Stomach (tissue), 9 donors: ENCODE data around the gene VAV2. TPM values are rescaled to one million over a fixed set of nuclear protein-coding genes. Genes with fewer than 3 reads are reported as not detected.
A peak's percentile ranks its signal among the peaks of the same experiment; 100 is the strongest.

Source experiments
- DNase-seq, 2 donors: peaks; one replicate each; pipeline versions ENCODE4 v3.0.0 to v3.0.0-alpha.2; 2013 to 2019
- H3K27ac ChIP-seq, 5 donors: fragments of 200-600 bp in 4 of 5; sonication (generic) in 4 of 5; one replicate each; pipeline ENCODE4 v1.5.1; 2013 to 2019; ENCODE audit warnings: mild to moderate bottlenecking in 1 of 5, moderate library complexity in 1 of 5
- H3K27me3 ChIP-seq, 3 donors: fragments of 200-600 bp; sonication (generic); one replicate each; pipeline ENCODE4 v1.5.1; 2017 to 2019; ENCODE audit warnings: mixed run types in 1 of 3
- H3K36me3 ChIP-seq, 4 donors: fragments of 200-600 bp; sonication (generic); 1 replicate in 3 of 4; 2 replicates in 1 of 4; pipeline ENCODE4 v1.5.1; 2016 to 2019
- H3K4me1 ChIP-seq, 4 donors: fragments of 200-600 bp; sonication (generic); one replicate each; pipeline ENCODE4 v1.5.1; 2016 to 2019
- H3K4me3 ChIP-seq, 4 donors: fragments of 200-600 bp; sonication (generic) in 3 of 4; one replicate each; pipeline ENCODE4 v1.5.1; 2016 to 2019; ENCODE audit warnings: mild to moderate bottlenecking in 1 of 4
- H3K9me3 ChIP-seq, 4 donors: fragments of 200-600 bp; sonication (generic); one replicate each; pipeline ENCODE4 v1.5.1; 2016 to 2019
- EP300 ChIP-seq: sonication (generic); formaldehyde crosslinking; IDR thresholded peaks from one replicate; pipeline ENCODE4 v1.6.1; 2017; ENCODE audit warnings: antibody characterized with exemption
- POLR2A ChIP-seq, 4 donors: fragments of 450-650 bp; IDR thresholded peaks; one replicate each; pipeline ENCODE4 v1.6.1; 2016; ENCODE audit warnings: antibody characterized with exemption in 4 of 4, control low read depth in 2 of 4, mild to moderate bottlenecking in 1 of 4, moderate library complexity in 1 of 4
- POLR2AphosphoS5 ChIP-seq, 3 donors: sonication (generic); formaldehyde crosslinking; IDR thresholded peaks; one replicate each; pipeline ENCODE4 v1.6.1; 2016; ENCODE audit warnings: antibody characterized with exemption in 3 of 3
- WGBS, 5 donors: extraction: QIAGEN DNeasy Blood & Tissue Kit in 3 of 5; methylation state at CpG; one replicate each; pipeline versions ENCODE4 v1.1.5 to v1.1.7; 2013 to 2018; 5-methylcytosine and 5-hydroxymethylcytosine counted together
- intact Hi-C: fragments of 100-400 bp; cut with DNase I; formaldehyde crosslinking; loops from one replicate; pipeline ENCODE4 v1.15.1; 2023; ENCODE audit warnings: low total_unique reads
- polyA plus RNA-seq, 3 donors: library from polyadenylated mRNA; stranded (reverse); fragments of 200-250 nt; gene quantifications; one replicate each; pipeline ENCODE4 v1.2.3, GENCODE V29; 2013
- total RNA-seq, 5 donors: library from RNA; depleted of rRNA; stranded (reverse); fragments of >200 nt; gene quantifications; one replicate each; pipeline versions ENCODE4 v1.1.0 to v1.2.3, GENCODE V29; 2014 to 2016
- TF ChIP-seq, protein P1 (sequence below), 7 experiments: fragments of 450-650 bp in 4 of 7; fragments of 200-600 bp in 3 of 7; sonication (generic) in 3 of 7; IDR thresholded peaks; one replicate each; pipeline ENCODE4 v1.5.1; 2016 to 2019; ENCODE audit warnings: antibody characterized with exemption in 7 of 7, control low read depth in 2 of 7, mild to moderate bottlenecking in 1 of 7
- donor health status: healthy with polysubstance abuse.
- donor health status: Bipolar disorder and iron deficiency.
- donor health status: healthy.

Gene VAV2
- total and polyA plus RNA-seq, 8 donors = 4.1 to 14.2 (median 7.0) TPM

- H3K27ac ChIP-seq = peak overlapping the region in 1 of 5 donors; percentile 62
- H3K4me3 ChIP-seq = no peak overlapping the region
- WGBS, 5 donors = 81 to 90% (median 86%) methylated on average over 4 to 5 of the region's 5 CpGs
- H3K36me3 ChIP-seq = peaks cover 0 to 16% (median 12%) of the 10 kb centered on the region in 4 donors
- H3K27me3 ChIP-seq = no peaks in the 10 kb centered on the region
- no peaks in the 10 kb centered on the region for H3K9me3 ChIP-seq
- H3K4me1 ChIP-seq = peaks cover 0 to 25% (median 4%) of the 10 kb centered on the region in 4 donors
- TF ChIP-seq, protein P1, sequence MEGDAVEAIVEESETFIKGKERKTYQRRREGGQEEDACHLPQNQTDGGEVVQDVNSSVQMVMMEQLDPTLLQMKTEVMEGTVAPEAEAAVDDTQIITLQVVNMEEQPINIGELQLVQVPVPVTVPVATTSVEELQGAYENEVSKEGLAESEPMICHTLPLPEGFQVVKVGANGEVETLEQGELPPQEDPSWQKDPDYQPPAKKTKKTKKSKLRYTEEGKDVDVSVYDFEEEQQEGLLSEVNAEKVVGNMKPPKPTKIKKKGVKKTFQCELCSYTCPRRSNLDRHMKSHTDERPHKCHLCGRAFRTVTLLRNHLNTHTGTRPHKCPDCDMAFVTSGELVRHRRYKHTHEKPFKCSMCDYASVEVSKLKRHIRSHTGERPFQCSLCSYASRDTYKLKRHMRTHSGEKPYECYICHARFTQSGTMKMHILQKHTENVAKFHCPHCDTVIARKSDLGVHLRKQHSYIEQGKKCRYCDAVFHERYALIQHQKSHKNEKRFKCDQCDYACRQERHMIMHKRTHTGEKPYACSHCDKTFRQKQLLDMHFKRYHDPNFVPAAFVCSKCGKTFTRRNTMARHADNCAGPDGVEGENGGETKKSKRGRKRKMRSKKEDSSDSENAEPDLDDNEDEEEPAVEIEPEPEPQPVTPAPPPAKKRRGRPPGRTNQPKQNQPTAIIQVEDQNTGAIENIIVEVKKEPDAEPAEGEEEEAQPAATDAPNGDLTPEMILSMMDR (IDR thresholded peaks at IDR 0.05) = no peak
- TF ChIP-seq POLR2AphosphoS5 (IDR thresholded peaks at IDR 0.05) (no peak), POLR2A (IDR thresholded peaks at IDR 0.05) (no peak), EP300 (no peak)
- no peak for DNase-seq
- intact Hi-C loops = no loop called here
Observed at GRCh38 chr9:133861692-133862091, 130.4 kb downstream of the VAV2 start.

GRCh38 chr9:133861086-133861485, 131.0 kb downstream of the VAV2 start:
- intact Hi-C loops = no loop called here
- DNase-seq = no peak
- TF ChIP-seq POLR2A (IDR thresholded peaks at IDR 0.05) (no peak), POLR2AphosphoS5 (IDR thresholded peaks at IDR 0.05) (no peak)
- Histone ChIP-seq H3K4me3 (no peak overlapping the region), H3K36me3 (peaks cover 0 to 16% (median 12%) of the 10 kb centered on the region in 4 donors), H3K9me3 (no peaks in the 10 kb centered on the region), H3K27me3 (no peaks in the 10 kb centered on the region), H3K27ac (no peak overlapping the region), H3K4me1 (peaks cover 0 to 25% (median 4%) of the 10 kb centered on the region in 4 donors)
- 81 to 90% (median 87%) methylated on average over 20 of the region's 20 CpGs for WGBS, 5 donors

DNA sequence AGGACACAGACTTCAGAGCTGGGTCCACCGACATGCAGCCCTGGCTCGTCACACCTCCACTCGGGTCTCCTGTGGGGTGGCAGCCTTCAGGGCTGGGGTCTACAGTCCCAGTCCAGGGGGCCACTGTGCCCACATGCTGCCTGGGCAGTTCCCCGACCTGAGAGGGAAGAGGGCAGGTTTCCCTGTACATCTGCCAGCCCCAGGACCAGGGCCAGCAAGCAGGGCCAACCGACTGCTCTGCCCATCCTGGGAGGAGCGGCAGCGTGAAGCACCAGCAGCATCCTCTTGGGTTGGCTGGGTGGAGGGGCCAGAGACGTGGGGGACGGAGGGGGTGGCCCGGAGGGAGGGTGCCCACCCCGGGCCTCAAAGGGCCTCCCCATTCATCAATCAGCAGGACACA, 133.4 kb downstream of the VAV2 start:
- Histone ChIP-seq H3K27me3 (no peaks in the 10 kb centered on the region), H3K27ac (no peak overlapping the region), H3K4me1 (peaks cover 0 to 30% (median 4%) of the 10 kb centered on the region in 4 donors), H3K4me3 (no peak overlapping the region), H3K9me3 (no peaks in the 10 kb centered on the region), H3K36me3 (peaks cover 0 to 16% (median 12%) of the 10 kb centered on the region in 4 donors)
- no peak for TF ChIP-seq EP300
- no peak for TF ChIP-seq POLR2A (IDR thresholded peaks at IDR 0.05)
- TF ChIP-seq POLR2AphosphoS5 (IDR thresholded peaks at IDR 0.05) = no peak
- TF ChIP-seq, protein P1 (IDR thresholded peaks at IDR 0.05) = no peak
- 84 to 92% (median 86%) methylated on average over 5 to 11 of the region's 11 CpGs for WGBS, 5 donors
- intact Hi-C loops = no loop called here
- no peak for DNase-seq

GRCh38 chr9:133857639-133858038, 134.5 kb downstream of the VAV2 start:
- Histone ChIP-seq H3K36me3 (peaks cover 0 to 16% (median 12%) of the 10 kb centered on the region in 4 donors), H3K4me1 (peaks cover 0 to 20% (median 0%) of the 10 kb centered on the region in 4 donors), H3K27me3 (no peaks in the 10 kb centered on the region), H3K4me3 (no peak overlapping the region), H3K27ac (no peak overlapping the region), H3K9me3 (no peaks in the 10 kb centered on the region)
- intact Hi-C loops = no loop called here
- WGBS, 5 donors = 91 to 94% (median 94%) methylated on average over 8 to 9 of the region's 9 CpGs
- DNase-seq = no peak
- TF ChIP-seq EP300 (no peak), POLR2AphosphoS5 (IDR thresholded peaks at IDR 0.05) (no peak)

DNA sequence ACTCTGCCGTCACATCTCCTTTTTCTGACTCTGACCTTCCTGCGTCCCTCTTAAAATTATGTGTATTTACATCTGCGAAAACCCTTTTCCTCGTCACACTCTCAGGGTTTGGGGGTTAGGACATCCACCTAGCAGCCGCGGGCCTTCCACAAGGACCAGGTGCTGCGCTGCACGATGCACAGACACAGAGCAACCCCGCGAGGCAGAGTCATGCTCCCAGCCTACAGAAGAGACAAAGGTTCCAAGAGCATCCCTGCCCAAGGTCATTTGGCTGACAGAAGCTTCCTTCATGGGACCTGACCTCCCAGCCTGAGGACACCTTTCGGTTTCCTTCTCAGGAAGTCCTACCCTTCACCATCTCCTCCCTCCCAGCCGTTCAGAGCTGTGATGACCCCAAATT, 135.3 kb downstream of the VAV2 start:
- no peak overlapping the region for H3K4me3 ChIP-seq

More for the DNA sequence above, 135.3 kb downstream of the VAV2 start:
- Histone ChIP-seq H3K9me3 (no peaks in the 10 kb centered on the region), H3K27ac (peak overlapping the region in 1 of 5 donors; percentile 71), H3K27me3 (no peaks in the 10 kb centered on the region), H3K4me1 (peaks cover 0 to 11% (median 0%) of the 10 kb centered on the region in 4 donors), H3K36me3 (peaks cover 0 to 16% (median 12%) of the 10 kb centered on the region in 4 donors)
- WGBS, 5 donors = 93 to 96% (median 96%) methylated on average over 12 of the region's 12 CpGs
- intact Hi-C loops = no loop called here
- DNase-seq = no peak
- TF ChIP-seq, protein P1 (IDR thresholded peaks at IDR 0.05) = no peak
- TF ChIP-seq POLR2AphosphoS5 (IDR thresholded peaks at IDR 0.05) (no peak), POLR2A (IDR thresholded peaks at IDR 0.05) (no peak), EP300 (no peak)
